Activated CD4-positive, CD25-positive, alpha-beta regulatory T cell treated with anti-CD3 and anti-CD28 coated beads, Interleukin-2, amount 50 U/mL, for 72 hours (primary cell): ENCODE data around the gene N4BP3.

Experiments
- DNase-seq: peaks from one replicate; pipeline ENCODE4 v3.0.0; 2021

The N4BP3 gene

DNA sequence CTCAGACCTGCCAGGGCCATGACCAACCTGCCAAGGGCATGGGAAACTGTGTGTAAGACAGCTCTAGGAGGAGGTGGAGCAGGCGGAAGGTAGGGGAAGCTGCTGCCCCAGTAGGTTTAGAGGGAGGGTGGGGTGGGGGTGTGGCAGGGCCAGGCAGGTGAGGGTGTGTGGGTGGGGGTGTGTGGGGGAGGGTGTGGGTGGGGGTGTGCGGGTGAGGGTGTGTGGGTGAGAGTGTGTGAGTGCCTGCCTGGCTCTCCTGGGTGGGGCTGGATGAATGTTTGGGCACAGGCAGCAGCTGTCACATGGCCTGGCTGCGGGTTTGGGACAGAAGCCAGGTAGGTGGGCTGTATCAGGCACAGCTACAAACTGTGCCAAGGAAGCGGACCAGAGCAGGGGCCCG lies 8.8 kb upstream of the N4BP3 start:
- no peak for DNase-seq

DNA sequence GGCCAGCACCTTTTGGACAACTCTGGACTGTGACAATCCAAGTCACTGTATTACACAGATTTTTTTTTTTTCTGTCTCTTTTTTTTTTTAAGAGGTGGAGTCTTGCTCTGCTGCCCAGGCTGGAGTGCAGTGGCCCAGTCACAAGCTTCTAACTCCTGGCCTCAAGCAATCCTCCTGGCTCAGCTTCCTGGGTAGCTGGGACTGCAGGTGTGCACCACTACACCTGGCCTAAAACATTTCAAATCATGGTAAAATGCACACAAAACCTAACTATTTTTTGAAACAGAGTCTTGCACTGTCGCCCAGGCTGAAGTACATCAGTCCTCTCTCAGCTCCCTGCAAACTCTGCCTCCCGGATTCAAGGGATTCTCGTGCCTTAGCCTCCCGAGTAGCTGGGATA lies 7.2 kb upstream of the N4BP3 start:
- no peak for DNase-seq

DNA sequence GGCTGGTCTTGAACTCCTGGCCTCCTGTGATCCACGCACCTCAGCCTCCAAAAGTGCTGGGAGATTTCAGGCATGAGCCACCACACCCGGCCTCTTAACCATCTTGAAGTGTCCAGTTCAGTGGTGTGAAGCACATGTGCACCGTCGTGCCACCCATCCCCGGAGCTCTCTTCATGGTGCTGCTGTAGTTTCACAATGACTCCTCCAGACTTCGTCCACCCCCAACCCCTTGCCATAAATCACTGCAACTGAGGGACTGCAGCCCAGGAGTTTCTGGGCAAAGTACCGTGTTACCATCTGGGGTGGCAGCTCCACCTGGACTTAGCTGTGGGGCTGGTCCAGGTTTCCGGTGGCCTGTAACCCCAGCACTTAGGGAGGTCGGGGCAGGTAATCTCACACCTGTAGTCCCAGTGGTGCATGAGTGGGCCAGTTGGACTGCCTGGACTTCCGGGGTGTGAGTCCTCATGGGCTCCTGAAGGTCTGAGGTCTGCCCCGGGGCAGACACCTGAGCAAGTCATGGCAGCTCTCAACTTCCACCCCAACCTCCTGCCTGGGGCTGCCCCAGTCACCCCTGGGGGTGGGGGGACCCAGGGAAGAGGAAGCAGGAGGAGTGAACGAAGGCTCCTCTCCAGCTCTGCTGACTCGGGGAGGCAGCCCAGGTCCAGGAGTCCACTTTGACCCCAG lies 6.6 kb upstream of the N4BP3 start:
- DNase-seq, result no peak

DNA sequence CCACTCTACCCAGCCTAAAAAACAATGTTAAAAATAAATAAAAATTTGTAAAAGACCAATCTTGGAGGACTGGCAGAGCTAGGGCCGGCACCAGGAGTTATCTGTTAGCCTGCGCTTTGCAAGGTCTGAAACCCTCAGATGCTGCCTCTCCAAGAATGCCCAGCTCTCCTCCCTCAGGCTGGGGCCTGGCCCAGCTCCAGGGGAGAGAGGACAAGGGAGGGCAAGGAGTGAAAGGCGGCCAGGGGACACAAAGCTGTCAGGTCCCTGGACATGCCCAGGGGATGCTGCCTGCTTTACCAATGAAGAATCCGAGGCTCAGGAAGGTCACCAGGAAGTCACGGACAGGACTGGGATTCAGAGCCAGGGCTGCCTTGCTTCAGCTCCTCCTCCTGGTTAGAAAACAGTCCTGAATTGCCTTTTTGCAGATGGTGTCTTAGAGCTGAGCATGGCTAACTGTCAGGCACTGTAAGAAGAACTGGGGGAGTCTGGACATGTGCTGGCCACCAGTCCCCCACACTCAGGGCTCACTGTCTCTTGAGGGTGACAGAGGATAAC lies 5.5 kb upstream of the N4BP3 start:
- no peak for DNase-seq

DNA sequence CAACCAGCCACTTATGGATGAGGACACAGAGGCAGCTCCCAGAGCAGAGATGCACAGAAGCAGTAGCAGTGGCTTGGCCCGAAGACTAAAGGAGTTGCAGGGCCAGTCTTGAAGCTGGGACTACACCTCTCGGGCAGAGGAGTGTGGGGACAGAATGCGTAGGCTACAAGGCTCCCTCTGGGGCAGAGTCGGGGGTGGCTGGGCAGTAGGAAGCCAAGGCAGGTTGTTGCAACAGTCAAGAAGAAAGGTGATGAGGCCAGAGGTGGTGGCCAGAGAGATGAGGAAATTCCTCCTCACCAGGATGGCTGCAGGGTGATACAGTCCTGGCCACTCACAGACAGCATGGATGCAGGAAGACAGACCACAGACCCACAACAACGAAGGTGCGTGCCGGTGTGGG lies 4.9 kb upstream of the N4BP3 start:
- DNase-seq, result no peak

DNA sequence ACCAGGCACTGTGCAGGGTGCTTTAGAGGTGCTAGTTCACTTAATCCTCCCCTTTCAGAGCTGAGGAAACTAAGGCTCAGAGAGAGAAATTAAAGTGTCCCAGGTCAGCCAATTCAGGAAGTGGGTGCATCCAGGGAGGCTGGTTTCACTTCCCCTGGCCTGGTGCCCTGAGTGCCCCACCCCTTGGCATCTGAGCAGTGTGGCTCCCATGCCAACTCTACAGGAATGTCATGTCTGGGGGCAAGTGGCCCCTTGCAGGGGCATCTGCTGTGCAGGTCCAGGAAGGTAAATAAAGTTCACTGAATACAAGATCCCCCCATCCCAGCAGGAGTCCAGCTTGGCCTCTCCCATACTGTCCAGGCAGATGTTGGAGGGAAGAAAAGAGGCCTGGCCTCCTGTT lies 4.4 kb upstream of the N4BP3 start:
- no peak for DNase-seq

DNA sequence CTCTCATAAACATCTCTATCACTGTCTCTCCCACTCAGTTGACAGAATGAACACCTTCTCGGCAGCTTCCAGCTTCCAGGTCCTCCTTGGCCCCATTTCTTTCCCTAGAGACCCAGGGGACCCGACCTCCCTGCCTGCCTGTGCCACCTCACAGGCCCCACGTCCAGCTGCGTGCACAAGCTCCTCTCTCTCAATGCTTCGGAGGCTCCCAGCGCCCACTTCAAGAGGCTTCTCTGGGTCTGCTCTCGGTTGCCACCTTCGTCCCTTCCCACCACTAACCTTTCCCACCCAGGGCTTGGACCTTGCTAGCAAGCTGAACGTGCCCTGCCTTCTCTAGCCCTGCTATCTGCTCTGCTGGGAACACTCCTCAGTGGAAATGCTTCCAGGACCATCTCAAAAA lies 2.8 kb upstream of the N4BP3 start:
- DNase-seq, result no peak

DNA sequence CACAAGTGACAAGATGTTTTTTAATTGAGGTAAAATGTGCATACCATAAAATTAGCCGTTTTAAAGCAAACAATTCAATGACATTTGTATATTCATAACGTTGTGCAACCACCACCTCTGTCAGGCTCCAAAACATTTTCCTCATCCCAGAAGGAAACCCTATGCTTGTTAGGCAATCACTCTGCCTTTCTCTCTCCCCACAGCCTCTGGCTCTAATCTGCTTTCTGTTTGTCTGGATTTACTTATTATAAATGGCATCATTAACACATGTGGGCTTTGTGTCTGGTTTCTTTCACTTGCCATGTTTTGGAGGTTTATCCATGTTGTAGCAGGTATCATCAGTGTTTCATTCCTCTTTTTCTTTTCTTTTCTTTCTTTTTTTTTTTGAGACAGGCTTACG lies 1.4 kb upstream of the N4BP3 start:
- DNase-seq, result no peak

DNA sequence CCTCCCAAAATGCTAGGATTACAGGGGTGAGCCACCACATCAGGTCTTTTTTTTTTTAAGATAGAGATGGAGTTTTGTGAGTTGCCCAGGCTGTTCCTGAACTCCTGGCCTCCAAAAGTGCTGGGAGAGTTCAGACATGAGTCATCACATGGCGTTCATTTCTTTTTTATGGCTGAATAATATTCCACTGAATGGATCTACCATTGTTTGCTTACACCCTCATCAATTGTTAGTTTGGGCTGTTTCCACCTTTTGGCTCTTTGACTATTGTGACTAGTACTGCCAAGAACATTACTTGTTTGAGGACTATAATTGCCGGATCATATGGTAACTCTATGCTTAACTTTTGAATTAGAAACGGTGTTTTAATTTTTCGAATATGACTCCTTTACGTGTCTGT lies 787 bp upstream of the N4BP3 start:
- DNase-seq, result no peak

DNA sequence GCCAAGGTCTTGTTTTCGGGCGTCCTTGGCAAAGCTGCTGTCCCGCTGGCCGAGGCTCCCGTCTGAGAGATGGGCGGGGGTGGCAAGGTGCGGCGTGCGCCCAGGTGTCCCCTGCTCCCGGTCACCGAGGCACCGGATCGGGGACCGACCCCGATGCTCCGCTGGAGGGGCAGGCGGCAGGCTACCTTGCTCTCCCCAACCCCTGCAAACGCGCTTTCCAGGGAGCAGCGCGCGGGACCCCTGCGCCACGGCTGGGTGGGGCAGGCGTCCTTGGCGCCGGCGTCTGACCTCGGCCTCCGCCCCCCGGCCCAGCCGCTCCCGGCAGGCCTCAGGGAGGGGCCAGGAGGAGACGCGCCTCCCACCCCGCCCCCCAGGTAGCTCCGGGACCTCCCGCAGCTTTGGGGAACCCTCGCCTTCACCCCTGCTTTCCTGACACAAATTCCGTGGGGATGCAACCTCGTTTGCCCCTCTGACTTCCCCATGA lies 551 bp downstream of the N4BP3 start:
- no peak for DNase-seq

DNA sequence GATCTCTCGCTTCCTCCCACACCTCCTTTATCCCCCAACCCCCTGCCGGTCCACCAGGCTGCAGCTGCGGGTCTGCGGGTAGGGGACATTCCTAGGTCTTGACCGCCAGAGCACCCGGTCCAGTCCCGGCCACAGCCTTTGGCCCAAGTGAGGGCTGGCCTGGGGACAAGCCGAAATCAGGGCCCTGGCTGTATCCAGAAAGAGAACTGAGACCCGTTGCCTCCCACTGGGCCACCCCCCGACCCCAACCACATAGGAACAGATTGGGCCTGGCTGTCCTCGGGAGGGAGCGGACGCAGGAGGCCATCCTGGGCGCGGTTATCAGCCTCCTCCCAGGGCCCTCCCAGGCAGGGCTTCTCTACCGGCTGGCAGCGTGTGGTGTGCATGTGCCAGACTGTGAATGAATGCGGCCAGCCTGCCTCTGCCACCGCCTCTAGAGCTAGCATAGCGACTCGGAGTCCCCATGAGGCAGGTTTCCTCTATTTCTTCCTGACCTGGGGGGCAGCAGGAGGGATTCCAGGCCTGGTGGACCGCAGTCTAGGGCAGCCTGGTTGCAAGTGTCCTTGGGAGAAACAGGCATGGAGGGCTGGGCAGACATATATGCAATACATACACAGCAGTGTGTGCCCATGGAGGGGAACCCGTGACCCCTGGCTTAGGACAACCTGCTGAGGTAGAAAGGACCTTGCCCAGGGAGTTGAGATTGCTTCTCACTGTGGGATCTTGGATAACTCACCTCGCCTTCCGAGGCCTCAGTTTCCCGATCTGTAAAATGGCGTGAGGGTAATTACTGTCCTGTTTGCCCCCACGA lies 1.2 kb downstream of the N4BP3 start:
- DNase-seq, result no peak

DNA sequence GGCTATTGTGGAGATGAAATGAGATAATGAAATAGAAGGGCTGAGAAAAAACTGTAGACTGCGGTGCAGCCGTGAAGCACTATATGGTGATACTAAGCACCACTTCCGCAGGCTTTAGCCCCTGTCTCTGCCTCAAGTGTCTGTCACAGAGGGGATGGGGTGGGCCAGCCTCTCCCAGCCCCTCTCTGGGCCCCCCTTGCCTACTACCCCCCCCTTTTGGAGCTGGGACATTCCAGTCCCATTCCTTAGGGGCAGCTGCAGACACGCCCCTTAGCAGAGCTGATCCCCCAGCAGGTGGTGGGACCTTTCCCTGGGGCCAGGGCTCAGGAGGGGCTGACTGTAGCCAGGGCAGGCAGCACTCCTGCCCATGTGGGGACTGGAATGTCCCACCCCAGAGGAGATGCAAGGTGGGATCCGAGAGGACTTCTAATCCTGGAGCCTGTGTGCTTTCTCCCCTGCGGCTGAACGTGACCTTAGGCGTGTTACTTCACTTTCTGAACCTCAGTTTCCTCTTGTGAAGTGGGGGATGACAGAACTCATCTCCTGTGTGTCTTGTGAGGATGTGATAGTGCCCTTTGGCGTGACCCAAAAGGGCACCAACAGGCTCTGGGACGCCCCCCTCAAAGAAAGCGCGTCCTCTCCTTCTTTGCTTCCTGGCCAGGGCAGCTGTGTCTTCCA lies 1.9 kb downstream of the N4BP3 start:
- DNase-seq, result no peak

DNA sequence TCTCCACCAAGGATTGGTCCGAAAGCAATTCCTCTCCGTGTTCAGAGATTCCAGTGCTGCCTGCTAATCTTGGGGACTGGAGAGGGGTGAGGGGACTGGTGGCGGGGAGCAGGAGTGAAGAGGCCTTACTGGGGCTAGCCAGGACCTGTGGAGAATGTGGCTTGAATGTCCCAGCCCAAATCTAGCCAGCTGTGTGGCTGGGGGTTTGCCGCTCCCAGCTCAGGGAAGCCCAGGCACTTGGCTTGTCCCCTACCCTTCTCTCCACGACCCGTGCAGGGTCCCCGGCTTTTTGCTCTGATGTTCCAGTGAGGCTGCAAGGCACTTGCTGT lies 2.4 kb downstream of the N4BP3 start:
- no peak for DNase-seq

DNA sequence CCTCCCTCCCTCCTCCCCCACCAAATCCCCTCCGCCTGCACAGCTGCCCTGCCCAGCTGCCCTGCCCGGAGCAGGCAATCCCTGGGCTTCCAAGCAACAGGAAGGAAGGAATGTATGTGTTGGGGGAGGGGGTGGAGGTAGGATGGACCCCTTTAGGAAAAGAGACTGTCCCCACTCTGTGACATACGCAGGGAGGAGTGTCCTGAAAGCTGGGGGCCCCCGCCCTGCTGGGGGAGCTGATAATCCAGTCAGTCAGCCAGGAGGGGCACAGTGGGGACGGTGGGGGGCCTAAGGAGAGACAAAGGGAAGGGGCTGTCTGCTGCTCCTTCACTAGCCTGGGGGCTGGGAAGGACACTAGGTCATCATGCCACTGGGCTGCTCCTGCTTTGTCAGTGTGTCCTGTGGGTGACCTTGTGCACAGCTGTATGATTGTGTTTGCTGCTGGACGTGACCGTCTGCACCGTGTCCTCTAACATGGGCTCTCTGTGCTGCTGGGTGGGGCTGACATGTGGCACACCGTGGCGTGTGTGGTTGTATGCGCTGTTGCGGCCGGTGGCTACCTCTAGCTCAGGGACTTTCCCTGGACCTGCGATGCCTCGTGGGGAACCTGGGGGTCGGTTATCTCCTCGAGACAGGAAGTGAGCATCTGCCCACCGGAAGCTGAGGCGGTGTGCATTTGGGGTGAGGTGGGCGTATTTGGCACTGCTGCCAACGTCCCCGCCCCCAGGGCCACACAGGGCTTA lies 3.0 kb downstream of the N4BP3 start:
- peak; percentile 58 for DNase-seq

DNA sequence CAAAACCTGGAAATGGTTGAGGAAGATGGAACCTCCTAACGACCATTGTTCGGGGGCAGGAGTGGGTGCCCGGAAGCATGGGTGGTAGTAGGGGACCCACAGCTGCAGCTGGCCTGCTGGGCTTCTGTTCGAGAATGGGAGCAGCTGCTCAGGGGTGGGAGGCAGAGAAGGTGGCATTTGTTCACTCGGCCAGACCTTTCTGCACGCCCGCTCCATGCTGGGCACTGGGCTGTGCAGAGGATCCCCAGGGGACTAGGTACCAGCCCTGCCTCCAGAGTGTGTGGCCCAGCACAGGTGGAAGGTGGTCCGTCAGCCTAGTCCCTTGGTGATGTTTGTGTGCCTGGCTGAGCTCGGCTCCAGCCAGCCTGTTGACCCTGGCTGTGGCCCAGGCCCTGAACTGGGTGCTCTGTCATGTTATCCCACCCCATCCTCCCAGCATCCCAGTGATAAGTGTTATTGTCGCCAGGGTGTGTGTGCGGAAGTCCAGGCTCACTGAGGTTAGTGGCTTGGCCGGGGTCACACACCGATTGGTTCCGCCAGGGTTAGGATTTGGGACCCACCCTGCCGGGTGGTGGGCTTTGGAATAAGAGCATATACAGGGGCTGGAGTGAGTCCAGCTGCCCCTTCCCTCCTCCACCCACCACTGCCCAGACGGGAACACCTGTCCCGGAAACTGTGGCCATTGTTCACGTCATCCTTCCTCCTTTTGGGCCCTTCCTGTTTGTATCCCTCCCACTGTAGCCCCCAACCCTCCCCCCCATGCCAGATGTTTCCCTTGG lies 4.8 kb downstream of the N4BP3 start:
- DNase-seq, result no peak

DNA sequence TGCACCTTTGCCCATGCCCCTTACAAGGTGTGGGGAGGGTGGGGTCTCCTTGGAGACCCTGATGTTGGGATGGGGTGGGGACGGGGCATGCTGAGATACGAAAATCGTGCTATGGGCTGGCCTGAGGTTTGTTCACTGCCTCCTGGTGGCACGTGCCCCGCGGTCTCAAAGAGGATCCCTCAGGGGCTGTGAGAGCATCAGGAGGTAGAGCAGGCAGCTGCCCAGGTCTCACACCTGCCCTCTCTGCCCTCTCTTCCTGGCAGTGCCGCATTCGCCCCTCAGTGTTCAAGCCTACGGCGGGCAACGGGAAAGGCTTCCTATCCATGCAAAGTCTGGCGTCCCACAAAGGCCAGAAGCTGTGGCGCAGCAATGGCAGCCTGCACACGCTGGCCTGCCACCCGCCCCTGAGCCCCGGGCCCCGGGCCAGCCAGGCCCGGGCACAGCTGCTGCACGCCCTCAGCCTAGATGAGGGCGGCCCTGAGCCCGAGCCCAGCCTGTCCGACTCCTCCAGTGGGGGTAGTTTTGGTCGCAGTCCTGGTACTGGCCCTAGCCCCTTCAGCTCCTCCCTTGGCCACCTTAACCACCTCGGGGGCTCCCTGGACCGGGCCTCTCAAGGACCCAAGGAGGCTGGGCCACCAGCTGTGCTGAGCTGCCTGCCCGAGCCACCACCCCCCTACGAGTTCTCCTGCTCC lies 6.7 kb downstream of the N4BP3 start:
- DNase-seq, result no peak

DNA sequence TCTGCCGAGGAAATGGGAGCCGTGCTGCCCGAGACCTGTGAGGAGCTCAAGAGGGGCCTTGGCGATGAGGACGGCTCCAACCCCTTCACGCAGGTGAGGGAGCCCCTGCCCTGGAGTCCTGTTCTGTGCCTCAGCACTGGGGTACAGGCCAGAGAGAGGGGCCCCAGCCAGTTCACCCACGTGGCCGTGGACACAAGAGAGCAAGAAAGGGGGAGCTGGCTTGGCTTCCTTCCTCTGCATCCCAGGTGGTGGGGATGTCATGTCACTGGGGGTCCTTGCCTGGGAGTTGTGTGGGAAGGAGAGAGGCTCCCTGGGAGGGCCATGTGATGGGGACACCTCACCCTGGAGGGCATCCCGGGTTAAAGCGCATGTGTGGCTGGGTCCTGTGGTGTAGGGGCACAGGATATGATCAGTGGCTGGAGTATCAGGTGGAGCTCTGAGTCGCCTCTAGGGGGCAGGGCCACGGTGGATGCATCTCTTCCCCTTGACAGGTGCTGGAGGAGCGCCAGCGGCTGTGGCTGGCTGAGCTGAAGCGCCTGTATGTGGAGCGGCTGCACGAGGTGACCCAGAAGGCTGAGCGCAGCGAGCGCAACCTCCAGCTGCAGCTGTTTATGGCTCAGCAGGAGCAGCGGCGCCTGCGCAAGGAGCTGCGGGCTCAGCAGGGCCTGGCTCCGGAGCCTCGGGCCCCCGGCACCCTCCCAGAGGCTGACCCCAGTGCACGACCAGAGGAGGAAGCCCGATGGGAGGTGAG lies 7.5 kb downstream of the N4BP3 start:
- peak; percentile 63 for DNase-seq

DNA sequence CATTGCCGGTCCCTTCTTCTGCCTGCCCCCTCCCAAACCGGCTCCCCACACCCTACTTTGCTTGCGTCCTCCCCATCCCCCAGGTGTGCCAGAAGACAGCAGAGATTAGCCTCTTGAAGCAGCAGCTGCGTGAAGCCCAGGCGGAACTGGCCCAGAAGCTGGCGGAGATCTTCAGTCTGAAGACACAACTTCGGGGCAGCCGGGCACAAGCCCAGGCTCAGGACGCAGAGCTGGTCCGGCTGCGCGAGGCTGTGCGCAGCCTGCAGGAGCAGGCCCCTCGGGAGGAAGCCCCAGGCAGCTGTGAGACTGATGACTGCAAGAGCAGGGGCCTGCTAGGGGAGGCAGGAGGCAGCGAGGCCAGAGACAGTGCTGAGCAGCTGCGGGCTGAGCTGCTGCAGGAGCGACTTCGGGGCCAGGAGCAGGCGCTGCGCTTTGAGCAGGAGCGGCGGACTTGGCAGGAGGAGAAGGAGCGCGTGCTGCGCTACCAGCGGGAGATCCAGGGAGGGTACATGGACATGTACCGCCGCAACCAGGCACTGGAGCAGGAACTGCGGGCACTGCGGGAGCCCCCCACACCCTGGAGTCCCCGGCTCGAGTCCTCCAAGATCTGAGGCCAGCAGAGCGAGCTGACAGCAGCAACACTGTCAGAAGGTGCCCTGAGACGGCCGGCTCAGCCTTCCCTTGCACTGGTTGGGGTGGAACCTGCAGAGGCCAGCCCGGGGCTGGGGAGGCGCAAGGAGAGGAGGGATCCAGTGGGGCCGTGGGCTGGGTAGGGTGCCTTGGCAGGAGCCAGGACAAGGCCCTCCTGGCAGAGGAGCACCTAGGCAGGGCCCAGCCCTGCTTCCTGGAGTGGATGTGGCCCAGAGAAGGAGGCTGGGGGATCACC lies 8.3 kb downstream of the N4BP3 start:
- DNase-seq, result no peak

DNA sequence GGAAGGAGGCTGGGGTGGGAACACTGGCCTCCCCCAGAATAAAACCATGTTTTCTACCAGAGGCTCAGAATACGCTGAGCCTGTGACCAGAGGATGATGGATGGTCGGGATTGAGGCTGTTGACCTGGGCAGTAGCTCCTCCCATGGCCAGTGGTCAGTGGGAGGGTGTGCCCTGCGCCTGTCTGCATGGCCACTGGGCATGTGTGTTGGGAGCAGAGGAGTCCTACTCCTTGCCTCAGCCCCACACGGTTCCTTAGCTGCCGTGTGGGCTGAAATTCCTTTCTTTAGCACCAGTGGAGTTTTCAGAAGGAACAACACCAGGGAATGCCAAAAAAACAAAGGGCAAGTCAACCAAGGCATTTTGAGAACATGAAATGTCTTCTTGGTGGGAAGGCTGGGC lies 9.0 kb downstream of the N4BP3 start:
- DNase-seq, result no peak
